Measurements from ENCODE around the gene MACROD2.

GRCh38 chr20:15616626-15617025 is 1621.3 kb downstream of the MACROD2 start:
- TF ChIP-seq POLR2A (IDR thresholded peaks at IDR 0.05; ENCODE audit: low read depth, low read length) (no peak), TAF1 (IDR thresholded peaks at IDR 0.05; ENCODE audit: low read depth, low read length) (no peak)
